GM12878 (cell line): ENCODE measurements around the gene DPY30. TPM values are rescaled to one million over a fixed set of nuclear protein-coding genes. Genes with fewer than 3 reads are reported as not detected.

Source experiments
- ATAC-seq: fragments of 200-7000 bp; cut with Tn5 transposase; 3 replicates; pipeline ENCODE4 v1.9.1; 2020; ENCODE audit warnings: mild to moderate bottlenecking, moderate library complexity
- BruUV-seq: library from RNA; stranded (reverse); fragments of 400-500 nt; replicated peaks from 2 replicates; lab custom pipeline; 2021; lab: Mats Ljungman, UMichigan
- CTCF ChIA-PET: fragments of 300-600 bp; sonication (Branson Sonifier 250); formaldehyde crosslinking; extraction: SDS; loops from one replicate; lab custom pipeline; 2021; ENCODE audit warnings: inconsistent platforms; lab: Yijun Ruan, JAX
- POLR2A ChIA-PET: fragments of 350-600 bp; formaldehyde crosslinking; extraction: SDS; loops from one replicate; lab custom pipeline; 2021; ENCODE audit warnings: inconsistent platforms; lab: Charles Lee
- RAD21 ChIA-PET: fragments of 300-600 bp; sonication (Branson Sonifier 250); formaldehyde crosslinking; loops from one replicate; lab custom pipeline; 2023; ENCODE audit warnings: antibody characterized with exemption; ENCODE audit not compliant: unreplicated experiment; lab: Charles Lee
- SMC1A ChIA-PET: fragments of 300-600 bp; sonication (Branson Sonifier 250); formaldehyde crosslinking; loops from one replicate; lab custom pipeline; 2023; ENCODE audit not compliant: unreplicated experiment, uncharacterized antibody; lab: Charles Lee
- DNase-seq: peaks from one replicate; pipeline ENCODE4 v3.0.0-alpha.2; 2011; ENCODE audit warnings: low read depth, low spot score
- FAIRE-seq: peaks from 3 replicates; lab custom pipeline; 2011; peaks lifted over from hg19 to GRCh38; lab: Jason Lieb, UNC
- H2AFZ ChIP-seq: 2 replicates; pipeline ENCODE4 v1.6.0; 2011; ENCODE audit warnings: low read depth, low read length, control low read depth; ENCODE audit not compliant: control insufficient read depth
- H3K27ac ChIP-seq: 2 replicates; pipeline ENCODE4 v1.5.1; 2011; ENCODE audit warnings: control low read depth; ENCODE audit not compliant: control insufficient read depth, insufficient read depth
- H3K27me3 ChIP-seq, 2 experiments: replicated peaks in 1 of 2; 2 replicates each; pipeline versions ENCODE4 v1.6.0 to v1.6.1; 2011; ENCODE audit warnings: low read length in 1 of 2; ENCODE audit not compliant: control insufficient read depth in 2 of 2, insufficient read depth in 2 of 2
- H3K36me3 ChIP-seq, 2 experiments: 2 replicates each; pipeline ENCODE4 v1.5.1; 2011; ENCODE audit warnings: low read length in 1 of 2; ENCODE audit not compliant: control insufficient read depth in 2 of 2, insufficient read depth in 2 of 2
- H3K4me1 ChIP-seq: 2 replicates; pipeline ENCODE4 v1.6.1; 2011; ENCODE audit warnings: mild to moderate bottlenecking, low read length, moderate library complexity, mixed read lengths; ENCODE audit not compliant: control insufficient read depth, insufficient read depth
- H3K4me2 ChIP-seq: 2 replicates; pipeline ENCODE4 v1.6.0; 2011; ENCODE audit warnings: control low read depth; ENCODE audit not compliant: control insufficient read depth, insufficient read depth
- H3K4me3 ChIP-seq: fragments of 200-600 bp; sonication (generic); 2 replicates; pipeline ENCODE4 v1.5.1; 2016
- H3K79me2 ChIP-seq: 2 replicates; pipeline ENCODE4 v1.6.0; 2011; ENCODE audit warnings: low read length; ENCODE audit not compliant: control insufficient read depth, insufficient read depth
- H3K9ac ChIP-seq: 2 replicates; pipeline ENCODE4 v1.8.0; 2011; ENCODE audit warnings: low read length, control low read depth, mixed read lengths; ENCODE audit not compliant: control insufficient read depth, insufficient read depth
- H3K9me3 ChIP-seq: replicated peaks from 3 replicates; pipeline ENCODE4 v1.5.1; 2011; ENCODE audit warnings: mild to moderate bottlenecking, low read length; ENCODE audit not compliant: control insufficient read depth, insufficient read depth
- H4K20me1 ChIP-seq: 2 replicates; pipeline ENCODE4 v1.6.0; 2011; ENCODE audit not compliant: control insufficient read depth, insufficient read depth
- CBX3 ChIP-seq: fragments of 200-600 bp; sonication (generic); IDR thresholded peaks from 2 replicates; pipeline ENCODE4 v1.6.1; 2016; ENCODE audit warnings: low read depth, borderline replicate concordance
- HCFC1 ChIP-seq: fragments of 150-350 bp; IDR thresholded peaks from 2 replicates; pipeline ENCODE4 v1.6.1; 2014; ENCODE audit warnings: low read length
- IRF4 ChIP-seq: IDR thresholded peaks from 2 replicates; pipeline ENCODE4 v1.6.1; 2011; ENCODE audit warnings: low read depth, low read length
- MAX ChIP-seq: IDR thresholded peaks from 2 replicates; pipeline ENCODE4 v1.6.1; 2012; ENCODE audit warnings: low read depth, low read length, improper control_type of control experiment
- MEF2A ChIP-seq: IDR thresholded peaks from 2 replicates; pipeline ENCODE4 v1.6.1; 2011; ENCODE audit warnings: low read depth, mild to moderate bottlenecking, low read length, moderate library complexity; ENCODE audit not compliant: insufficient read depth
- MTA2 ChIP-seq: fragments of 450-650 bp; IDR thresholded peaks from 2 replicates; pipeline ENCODE4 v1.6.1; 2016; ENCODE audit warnings: low read depth, mild to moderate bottlenecking, moderate library complexity
- RAD21 ChIP-seq: IDR thresholded peaks from 2 replicates; pipeline ENCODE4 v1.6.1; 2011; ENCODE audit warnings: mild to moderate bottlenecking, low read depth, low read length, moderate library complexity; ENCODE audit not compliant: insufficient read depth
- SMC3 ChIP-seq: IDR thresholded peaks from 2 replicates; pipeline ENCODE4 v1.6.1; 2011; ENCODE audit warnings: low read length, improper control_type of control experiment, borderline replicate concordance
- TCF12 ChIP-seq: IDR thresholded peaks from 2 replicates; pipeline ENCODE4 v1.6.1; 2011; ENCODE audit warnings: low read depth, mild to moderate bottlenecking, low read length
- TCF7 ChIP-seq: IDR thresholded peaks from 2 replicates; pipeline ENCODE4 v1.6.1; 2014; ENCODE audit warnings: antibody characterized with exemption, borderline replicate concordance
- WGBS: methylation state at CpG from one replicate; pipeline ENCODE4 v1.1.6; 2016; ENCODE audit warnings: low lambda C conversion rate; ENCODE audit not compliant: insufficient replicate concordance, insufficient coverage; ENCODE audit errors: missing lambda C conversion rate; 5-methylcytosine and 5-hydroxymethylcytosine counted together
- in situ Hi-C: fragments of 300-500 bp; cut with MboI; formaldehyde crosslinking; loops from 9 replicates; pipeline ENCODE4 v1.14.3; 2018; ENCODE audit warnings: mixed read lengths
- intact Hi-C: fragments of 100-400 bp; cut with micrococcal nuclease; formaldehyde crosslinking; loops from one replicate; pipeline ENCODE4 v1.14.2; 2022; ENCODE audit not compliant: unreplicated experiment
- polyA plus RNA-seq, 11 experiments: library from polyadenylated mRNA; depleted of rRNA in 4 of 11; unstranded in 6 of 11; stranded (reverse) in 5 of 11; fragments of >200 nt; fragmentation: Nextera tagmentation in 4 of 11; fragmentation: Illumina TruSeq in 1 of 11; extraction: Ambion mirVana in 4 of 11; extraction: Trizol in 1 of 11; gene quantifications; 1 replicate in 1 of 11; 2 replicates in 10 of 11; pipeline versions ENCODE4 v1.2.1 to v1.2.3, GENCODE V29; 2011 to 2016; ENCODE audit warnings: inconsistent platforms in 2 of 11, missing spikeins in 2 of 11, low read depth in 1 of 11
- total RNA-seq, 4 experiments: library from RNA; depleted of rRNA in 3 of 4; stranded (reverse); fragments of >200 nt in 3 of 4; fragmentation: Illumina TruSeq in 1 of 4; extraction: Trizol in 1 of 4; gene quantifications; 2 replicates each; pipeline versions ENCODE4 v1.2.1 to v1.2.3, GENCODE V29; 2013 to 2021

The DPY30 gene
- total and polyA plus RNA-seq, 10 of the 15 experiments (the other 5 are each of a cell fraction or from before 2014, with no cell fraction given), result 45.8 to 307 (median 89.2) TPM

GRCh38 chr2:31979956-31980355, 59.6 kb downstream of the DPY30 start (continued):
- no peak for TF ChIP-seq RAD21
- no peak for TF ChIP-seq MAX

GRCh38 chr2:31979018-31979417, 60.6 kb downstream of the DPY30 start:
- peaks cover 4% of the 10 kb centered on the region for H3K9me3 ChIP-seq
- in situ Hi-C loops, result no loop called here
- no peak overlapping the region for H3K27ac ChIP-seq
- ChIA-PET SMC1A (interaction anchor here (1.0 kb wide), 1 partner anchor 30 kb away, joined by 3 read pairs; no protein-coding TSS in a partner anchor), POLR2A (interaction anchor here (1.9 kb wide), 1 partner anchor 24 kb away, joined by 4 read pairs; no protein-coding TSS in a partner anchor), CTCF (interaction anchor here (0.7 kb wide), 1 partner anchor 19 kb away, joined by 4 read pairs; no protein-coding TSS in a partner anchor), RAD21 (no interaction called here)
- H3K79me2 ChIP-seq, result peaks cover 81% of the 10 kb centered on the region
- no peaks in the 10 kb centered on the region for H3K27me3 ChIP-seq
- ATAC-seq, result no peak
- intact Hi-C loops, result no loop called here
- no peak overlapping the region for H3K4me2 ChIP-seq
- DNase-seq, result no peak
- BruUV-seq, result no TSS peak
- TF ChIP-seq CBX3, result no peak
- peaks cover 17% of the 10 kb centered on the region for H3K4me1 ChIP-seq
- H4K20me1 ChIP-seq, result no peaks in the 10 kb centered on the region
- H3K9ac ChIP-seq, result no peak overlapping the region
- WGBS, result 86% methylated on average over 3 of the region's 3 CpGs
- FAIRE-seq, result no peak
- no peaks in the 10 kb centered on the region; a peak in 3 of 4 replicates for H3K36me3 ChIP-seq
- no peak overlapping the region for H2AFZ ChIP-seq
- no peak overlapping the region for H3K4me3 ChIP-seq

- no TSS peak for BruUV-seq
- no peaks in the 10 kb centered on the region; a peak in 3 of 4 replicates for H3K36me3 ChIP-seq
- FAIRE-seq (no peak), DNase-seq (no peak), ATAC-seq (no peak)
- no peak overlapping the region for H2AFZ ChIP-seq
- peaks cover 19% of the 10 kb centered on the region for H3K4me1 ChIP-seq
- no peak overlapping the region for H3K9ac ChIP-seq
- peaks cover 4% of the 10 kb centered on the region for H3K9me3 ChIP-seq
- H3K4me3 ChIP-seq, result no peak overlapping the region
- H4K20me1 ChIP-seq, result no peaks in the 10 kb centered on the region
- intact Hi-C loops, result no loop called here
- no peak overlapping the region for H3K27ac ChIP-seq
- TF ChIP-seq TCF7 (no peak), TCF12 (no peak), SMC3 (no peak), HCFC1 (no peak), IRF4 (no peak), MTA2 (no peak), MEF2A (no peak)
- H3K4me2 ChIP-seq, result no peak overlapping the region
- in situ Hi-C loops, result no loop called here
- H3K27me3 ChIP-seq, result no peaks in the 10 kb centered on the region
- ChIA-PET CTCF (no interaction called here), POLR2A (interaction anchor here (1.0 to 1.5 kb wide), 3 partner anchors 9 to 13 kb away, joined by 3 read pairs; no protein-coding TSS in a partner anchor), RAD21 (no interaction called here), SMC1A (interaction anchor here (2.6 to 3.6 kb wide), 2 partner anchors 19 to 30 kb away, joined by 8 to 13 read pairs; no protein-coding TSS in a partner anchor)
- peaks cover 82% of the 10 kb centered on the region for H3K79me2 ChIP-seq
- WGBS, result 99% methylated on average over 6 of the region's 6 CpGs
Observed at GRCh38 chr2:31978436-31978835, 61.2 kb downstream of the DPY30 start.
